ENCODE results near the gene GSTM3.

- TF ChIP-seq EZH2phosphoT487 (IDR thresholded peaks at IDR 0.05; ENCODE audit: low read length) (no peak), EZH2 (optimal IDR thresholded peaks at IDR 0.05; ENCODE audit: low read depth, low read length) (no peak)
- TF ChIP-seq, protein P1, sequence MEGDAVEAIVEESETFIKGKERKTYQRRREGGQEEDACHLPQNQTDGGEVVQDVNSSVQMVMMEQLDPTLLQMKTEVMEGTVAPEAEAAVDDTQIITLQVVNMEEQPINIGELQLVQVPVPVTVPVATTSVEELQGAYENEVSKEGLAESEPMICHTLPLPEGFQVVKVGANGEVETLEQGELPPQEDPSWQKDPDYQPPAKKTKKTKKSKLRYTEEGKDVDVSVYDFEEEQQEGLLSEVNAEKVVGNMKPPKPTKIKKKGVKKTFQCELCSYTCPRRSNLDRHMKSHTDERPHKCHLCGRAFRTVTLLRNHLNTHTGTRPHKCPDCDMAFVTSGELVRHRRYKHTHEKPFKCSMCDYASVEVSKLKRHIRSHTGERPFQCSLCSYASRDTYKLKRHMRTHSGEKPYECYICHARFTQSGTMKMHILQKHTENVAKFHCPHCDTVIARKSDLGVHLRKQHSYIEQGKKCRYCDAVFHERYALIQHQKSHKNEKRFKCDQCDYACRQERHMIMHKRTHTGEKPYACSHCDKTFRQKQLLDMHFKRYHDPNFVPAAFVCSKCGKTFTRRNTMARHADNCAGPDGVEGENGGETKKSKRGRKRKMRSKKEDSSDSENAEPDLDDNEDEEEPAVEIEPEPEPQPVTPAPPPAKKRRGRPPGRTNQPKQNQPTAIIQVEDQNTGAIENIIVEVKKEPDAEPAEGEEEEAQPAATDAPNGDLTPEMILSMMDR (IDR thresholded peaks at IDR 0.05; ENCODE audit: low read length): no peak
Observed at GRCh38 chr1:109768820-109769219, 28.0 kb upstream of the GSTM3 start.

All from MM.1S (cell line).